ENCODE results near the gene ONECUT3. TPM values are rescaled to one million over a fixed set of nuclear protein-coding genes. Genes with fewer than 3 reads are reported as not detected.

The ONECUT3 gene
- total and polyA plus RNA-seq, 4 experiments from 2014 or later: not detected

DNA sequence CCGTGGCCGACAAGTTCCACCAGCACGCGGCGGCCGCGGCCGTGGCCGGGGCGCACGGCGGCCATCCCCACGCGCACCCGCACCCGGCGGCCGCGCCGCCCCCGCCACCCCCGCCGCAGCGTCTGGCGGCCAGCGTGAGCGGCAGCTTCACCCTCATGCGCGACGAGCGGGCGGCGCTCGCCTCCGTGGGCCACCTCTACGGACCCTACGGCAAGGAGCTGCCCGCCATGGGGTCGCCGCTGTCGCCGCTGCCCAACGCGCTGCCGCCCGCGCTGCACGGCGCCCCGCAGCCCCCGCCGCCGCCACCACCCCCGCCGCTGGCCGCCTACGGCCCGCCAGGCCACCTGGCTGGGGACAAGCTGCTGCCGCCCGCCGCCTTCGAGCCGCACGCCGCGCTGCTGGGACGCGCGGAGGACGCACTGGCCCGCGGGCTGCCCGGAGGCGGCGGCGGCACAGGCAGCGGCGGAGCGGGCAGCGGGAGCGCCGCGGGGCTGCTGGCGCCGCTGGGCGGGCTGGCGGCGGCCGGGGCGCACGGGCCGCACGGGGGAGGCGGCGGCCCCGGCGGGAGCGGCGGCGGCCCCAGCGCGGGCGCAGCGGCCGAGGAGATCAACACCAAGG, 821 bp downstream of the ONECUT3 start:
- Mint-ChIP-seq H3K9me3 (peaks cover 0 to 2% (median 0%) of the 10 kb centered on the region in 8 donors), H3K4me3 (no peak overlapping the region), H3K36me3 (no peaks in the 10 kb centered on the region), H3K4me1 (peaks cover 7 to 26% (median 9%) of the 10 kb centered on the region in 4 donors), H3K27ac (no peak overlapping the region), H3K27me3 (peaks cover 31 to 34% of the 10 kb centered on the region in 2 donors)
- H3K27ac ChIP-seq (ENCODE audit: low read depth, low read length): no peak overlapping the region
- no peak overlapping the region for H3K4me3 ChIP-seq (ENCODE audit: low read length in 2 of 2)
- CTCF ChIA-PET (ENCODE audit: partially characterized antibody): no interaction called here
- peaks cover 23% of the 10 kb centered on the region for H3K4me1 ChIP-seq (ENCODE audit: insufficient read depth, low read length)
- H3K27me3 ChIP-seq (ENCODE audit: insufficient read depth, low read length): peaks cover 64% of the 10 kb centered on the region
- H3K9me3 ChIP-seq (ENCODE audit: control insufficient read depth in 1 of 2, low read length in 2 of 2): no peaks in the 10 kb centered on the region
- no peaks in the 10 kb centered on the region for H3K36me3 ChIP-seq (ENCODE audit: insufficient read depth, low read length)
- DNase-seq: peak in 1 of 5 donors; percentile 13
- POLR2A ChIA-PET (ENCODE audit: partially characterized antibody): no interaction called here
- intact Hi-C loops (cut with micrococcal nuclease): no loop called here

DNA sequence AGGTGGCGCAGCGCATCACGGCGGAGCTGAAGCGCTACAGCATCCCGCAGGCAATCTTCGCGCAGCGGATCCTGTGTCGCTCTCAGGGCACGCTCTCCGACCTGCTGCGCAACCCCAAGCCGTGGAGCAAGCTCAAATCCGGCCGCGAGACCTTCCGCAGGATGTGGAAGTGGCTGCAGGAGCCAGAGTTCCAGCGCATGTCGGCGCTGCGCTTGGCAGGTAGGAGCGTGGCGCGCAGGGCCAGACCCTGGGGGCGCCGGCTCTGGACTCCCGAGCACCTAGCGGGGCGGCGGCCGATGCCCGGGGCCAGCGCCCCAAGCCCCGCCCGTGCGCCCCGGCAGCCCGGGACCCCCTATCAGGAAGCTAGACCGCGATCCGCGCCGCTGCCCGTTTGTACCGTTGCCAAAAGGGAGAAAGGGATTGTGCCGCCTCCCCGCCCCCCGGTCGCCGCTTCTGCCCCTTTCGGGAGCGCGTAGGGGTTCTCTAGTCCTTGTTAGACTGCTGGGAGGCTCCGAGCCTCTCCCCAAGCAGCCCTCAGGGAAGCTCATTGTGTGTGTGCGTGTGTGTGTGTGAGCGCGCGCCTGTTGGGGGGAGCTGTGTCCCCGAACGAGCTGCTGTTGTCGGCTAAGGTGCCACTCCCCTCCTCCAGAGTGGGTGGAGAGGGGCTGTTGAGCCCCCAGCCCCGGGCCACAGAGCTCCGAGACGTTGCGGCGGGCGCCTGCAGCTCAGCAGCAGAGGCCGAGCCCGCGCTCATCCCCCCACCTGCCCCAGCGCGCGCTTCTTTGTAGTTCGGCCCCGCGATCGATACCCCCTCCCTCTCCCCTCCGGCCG, 1.5 kb downstream of the ONECUT3 start:
- Histone ChIP-seq H3K4me3 (ENCODE audit: low read length in 2 of 2) (no peak overlapping the region), H3K36me3 (ENCODE audit: insufficient read depth, low read length) (no peaks in the 10 kb centered on the region), H3K9me3 (ENCODE audit: control insufficient read depth in 1 of 2, low read length in 2 of 2) (no peaks in the 10 kb centered on the region), H3K27me3 (ENCODE audit: insufficient read depth, low read length) (peaks cover 66% of the 10 kb centered on the region), H3K27ac (ENCODE audit: low read depth, low read length) (no peak overlapping the region), H3K4me1 (ENCODE audit: insufficient read depth, low read length) (peaks cover 15% of the 10 kb centered on the region)
- ChIA-PET POLR2A (ENCODE audit: partially characterized antibody) (no interaction called here), CTCF (ENCODE audit: partially characterized antibody) (no interaction called here)
- Mint-ChIP-seq H3K27ac (peak overlapping the region in 1 of 7 donors; percentile 60), H3K4me1 (peaks cover 7 to 26% (median 9%) of the 10 kb centered on the region in 4 donors), H3K4me3 (peak overlapping the region in 3 of 8 donors; percentile 8 to 29 (median 8)), H3K9me3 (peaks cover 0 to 2% (median 0%) of the 10 kb centered on the region in 8 donors), H3K27me3 (peaks cover 31 to 33% of the 10 kb centered on the region in 2 donors), H3K36me3 (no peaks in the 10 kb centered on the region)
- intact Hi-C loops (cut with micrococcal nuclease): no loop called here
- DNase-seq: peak in 1 of 5 donors; percentile 19

DNA sequence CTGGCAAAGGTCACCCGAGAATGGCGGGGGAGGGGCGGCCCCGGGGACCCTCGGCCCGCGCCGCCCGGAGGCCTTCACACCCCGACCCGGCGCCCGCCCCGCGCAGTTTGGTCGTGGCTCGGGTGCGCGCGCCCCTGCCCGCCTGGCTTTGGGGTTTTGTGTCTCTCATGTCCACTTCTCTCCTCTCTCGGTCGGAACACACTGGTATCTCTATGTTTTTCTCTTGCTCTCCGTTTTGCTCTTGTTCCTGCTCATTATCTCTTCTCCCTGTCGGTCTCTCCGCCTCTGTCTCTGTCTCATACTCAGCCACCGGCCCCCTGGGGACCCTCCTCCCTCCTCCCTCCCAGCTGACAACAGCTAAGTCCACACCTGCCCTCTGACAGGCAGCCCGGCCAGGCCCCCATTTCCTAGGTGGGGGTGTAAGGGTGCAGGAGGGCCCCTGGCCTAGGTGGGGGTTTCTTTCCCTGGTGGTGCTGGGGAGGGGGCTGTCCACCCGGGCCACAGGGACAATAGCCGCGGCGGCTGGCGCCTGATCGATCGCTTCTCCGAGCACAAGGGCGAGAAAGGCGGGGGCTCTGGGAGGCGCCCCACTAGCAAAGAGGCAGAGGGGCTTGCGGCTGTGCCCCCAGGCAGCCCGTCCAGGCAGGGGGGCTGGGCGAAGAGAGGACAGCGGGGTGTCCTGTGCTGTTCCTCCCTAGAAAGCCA, 2.3 kb downstream of the ONECUT3 start:
- intact Hi-C loops (cut with micrococcal nuclease): no loop called here
- H3K4me1 Mint-ChIP-seq: peaks cover 3 to 19% (median 5%) of the 10 kb centered on the region in 4 donors
- ChIA-PET CTCF (ENCODE audit: partially characterized antibody) (no interaction called here), POLR2A (ENCODE audit: partially characterized antibody) (no interaction called here)
- Histone ChIP-seq H3K27ac (ENCODE audit: low read depth, low read length) (no peak overlapping the region), H3K27me3 (ENCODE audit: insufficient read depth, low read length) (peaks cover 58% of the 10 kb centered on the region), H3K4me1 (ENCODE audit: insufficient read depth, low read length) (peaks cover 8% of the 10 kb centered on the region), H3K4me3 (ENCODE audit: low read length in 2 of 2) (no peak overlapping the region), H3K9me3 (ENCODE audit: control insufficient read depth in 1 of 2, low read length in 2 of 2) (no peaks in the 10 kb centered on the region), H3K36me3 (ENCODE audit: insufficient read depth, low read length) (no peaks in the 10 kb centered on the region)
- DNase-seq: peak in 1 of 5 donors; percentile 28
- peak overlapping the region in 5 of 8 donors; percentile 49 to 82 (median 67) for H3K4me3 Mint-ChIP-seq
- no peaks in the 10 kb centered on the region for H3K36me3 Mint-ChIP-seq
- H3K27ac Mint-ChIP-seq: peak overlapping the region in 3 of 7 donors; percentile 48 to 69 (median 60)
- H3K27me3 Mint-ChIP-seq: peaks cover 27 to 28% of the 10 kb centered on the region in 2 donors
- peaks cover 0 to 2% (median 0%) of the 10 kb centered on the region in 8 donors for H3K9me3 Mint-ChIP-seq

DNA sequence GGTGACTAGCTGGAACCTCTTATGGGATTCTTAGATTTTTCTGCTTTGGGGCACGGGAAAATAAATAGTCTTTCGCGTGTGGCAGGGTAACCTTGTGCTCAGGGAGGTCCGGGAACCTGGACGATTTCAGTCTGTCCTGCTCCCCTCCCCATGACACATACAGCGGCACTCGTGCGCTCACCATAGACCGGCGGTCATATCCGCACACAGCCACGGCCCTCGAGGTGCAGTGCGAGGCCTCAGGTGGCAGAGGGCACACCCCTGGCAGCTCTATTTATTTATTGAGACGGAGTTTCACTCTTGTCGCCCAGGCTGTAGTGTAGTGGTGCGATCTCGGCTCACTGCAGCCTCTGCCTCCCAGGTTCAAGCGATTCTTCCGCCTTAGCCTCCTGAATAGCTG, 3.0 kb downstream of the ONECUT3 start:
- H3K27ac ChIP-seq (ENCODE audit: low read depth, low read length): no peak overlapping the region
- DNase-seq: peak in 1 of 5 donors; percentile 13
- no peaks in the 10 kb centered on the region for H3K36me3 Mint-ChIP-seq
- H3K4me3 ChIP-seq (ENCODE audit: low read length in 2 of 2): no peak overlapping the region
- peaks cover 0 to 2% (median 0%) of the 10 kb centered on the region in 8 donors for H3K9me3 Mint-ChIP-seq
- H3K4me1 Mint-ChIP-seq: peaks cover 3 to 17% (median 5%) of the 10 kb centered on the region in 4 donors
- no peaks in the 10 kb centered on the region for H3K9me3 ChIP-seq (ENCODE audit: control insufficient read depth in 1 of 2, low read length in 2 of 2)
- peaks cover 5% of the 10 kb centered on the region for H3K4me1 ChIP-seq (ENCODE audit: insufficient read depth, low read length)
- H3K27me3 Mint-ChIP-seq: peaks cover 26 to 31% of the 10 kb centered on the region in 2 donors
- POLR2A ChIA-PET (ENCODE audit: partially characterized antibody): no interaction called here
- intact Hi-C loops (cut with micrococcal nuclease): no loop called here
- H3K27me3 ChIP-seq (ENCODE audit: insufficient read depth, low read length): peaks cover 52% of the 10 kb centered on the region
- H3K4me3 Mint-ChIP-seq: peak overlapping the region in 1 of 8 donors; percentile 30
- CTCF ChIA-PET (ENCODE audit: partially characterized antibody): no interaction called here
- no peaks in the 10 kb centered on the region for H3K36me3 ChIP-seq (ENCODE audit: insufficient read depth, low read length)
- H3K27ac Mint-ChIP-seq: peak overlapping the region in 1 of 7 donors; percentile 71

DNA sequence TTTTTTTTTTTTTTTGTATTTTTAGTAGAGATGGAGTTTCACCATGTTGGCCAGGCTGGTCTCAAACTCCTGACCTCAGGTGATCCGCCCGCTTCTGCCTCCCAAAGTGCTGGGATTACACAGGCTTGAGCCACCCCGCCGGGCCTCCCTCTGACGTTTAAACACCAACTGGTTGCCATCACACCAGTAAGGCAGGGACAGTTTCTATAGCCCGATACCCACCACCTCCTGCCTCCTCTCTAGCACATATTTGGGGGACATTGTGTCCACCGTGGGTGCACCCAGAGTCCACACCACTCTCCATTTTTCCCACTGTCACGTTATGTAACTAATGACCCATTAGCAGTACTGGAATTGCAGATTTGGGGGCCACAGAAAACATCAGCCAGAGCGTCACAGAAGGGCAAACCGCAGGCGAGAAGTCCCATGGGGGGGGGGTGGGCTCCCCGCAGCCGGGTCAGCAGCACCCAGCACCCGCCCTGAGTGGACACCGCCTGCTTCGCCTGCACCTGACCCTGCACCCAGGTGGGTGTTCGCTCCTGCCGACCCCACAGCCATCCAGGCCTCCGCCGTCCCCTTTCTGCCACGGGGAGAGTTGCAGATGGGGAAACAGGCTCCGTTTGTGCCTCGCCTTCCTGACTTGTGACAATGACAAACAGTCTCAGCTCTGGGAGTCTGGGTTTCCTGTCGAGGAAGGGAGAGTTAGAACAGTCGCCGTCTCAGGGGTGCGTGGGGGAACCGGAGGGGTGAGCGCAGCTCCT, 3.6 kb downstream of the ONECUT3 start:
- Mint-ChIP-seq H3K27ac (peak overlapping the region in 2 of 7 donors; percentile 35 to 71), H3K27me3 (peaks cover 26 to 31% of the 10 kb centered on the region in 2 donors), H3K4me1 (peaks cover 0 to 11% (median 4%) of the 10 kb centered on the region in 4 donors), H3K9me3 (peaks cover 0 to 2% (median 0%) of the 10 kb centered on the region in 8 donors), H3K4me3 (peak overlapping the region in 3 of 8 donors; percentile 12 to 67 (median 30)), H3K36me3 (no peaks in the 10 kb centered on the region)
- H3K27me3 ChIP-seq (ENCODE audit: insufficient read depth, low read length): peaks cover 47% of the 10 kb centered on the region
- H3K27ac ChIP-seq (ENCODE audit: low read depth, low read length): no peak overlapping the region
- CTCF ChIA-PET (ENCODE audit: partially characterized antibody): no interaction called here
- H3K9me3 ChIP-seq (ENCODE audit: control insufficient read depth in 1 of 2, low read length in 2 of 2): no peaks in the 10 kb centered on the region
- H3K4me3 ChIP-seq (ENCODE audit: low read length in 2 of 2): no peak overlapping the region
- H3K36me3 ChIP-seq (ENCODE audit: insufficient read depth, low read length): no peaks in the 10 kb centered on the region
- H3K4me1 ChIP-seq (ENCODE audit: insufficient read depth, low read length): peaks cover 5% of the 10 kb centered on the region
- peak in 1 of 5 donors; percentile 27 for DNase-seq
- intact Hi-C loops (cut with micrococcal nuclease): no loop called here
- POLR2A ChIA-PET (ENCODE audit: partially characterized antibody): no interaction called here

DNA sequence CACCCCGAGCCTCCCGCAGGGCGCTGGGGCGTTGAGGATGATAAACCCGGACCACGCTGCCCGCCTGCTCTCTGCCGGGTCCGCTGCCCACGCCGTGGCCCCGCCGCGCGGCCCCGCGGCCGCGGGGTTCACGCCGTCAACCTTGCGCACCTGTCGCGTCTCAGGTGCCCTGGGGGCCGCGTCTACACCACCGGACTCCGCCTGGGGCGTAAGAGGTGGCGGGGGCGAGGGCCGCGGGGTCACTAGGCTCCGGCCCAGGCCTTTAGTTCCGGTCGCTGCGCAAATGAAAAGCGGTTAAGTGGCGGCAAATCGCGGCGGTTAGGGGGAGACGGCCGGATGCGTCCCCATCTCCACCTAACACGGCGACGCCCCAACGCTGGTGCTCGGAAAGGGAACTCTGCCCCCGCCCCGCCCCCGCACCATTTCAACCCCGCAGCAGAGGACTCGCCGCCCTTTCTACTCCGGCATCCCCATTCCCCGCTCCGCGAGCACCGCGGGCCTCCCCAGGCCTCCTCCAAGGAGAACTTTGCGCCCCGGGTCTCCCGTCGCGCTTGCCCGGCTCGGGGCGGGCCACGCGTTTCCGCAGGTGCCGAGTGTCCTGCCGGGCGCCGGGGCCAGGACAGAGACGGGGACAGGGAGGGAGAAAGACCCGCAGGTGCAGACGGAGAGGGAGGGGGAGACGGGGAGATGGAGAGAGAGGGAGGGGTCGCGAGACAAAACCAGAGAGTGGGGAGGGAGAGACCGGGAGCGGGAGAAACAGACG, 4.3 kb downstream of the ONECUT3 start:
- ChIA-PET POLR2A (ENCODE audit: partially characterized antibody) (no interaction called here), CTCF (ENCODE audit: partially characterized antibody) (no interaction called here)
- Mint-ChIP-seq H3K27ac (no peak overlapping the region), H3K4me3 (no peak overlapping the region), H3K27me3 (peaks cover 24 to 29% of the 10 kb centered on the region in 2 donors), H3K36me3 (no peaks in the 10 kb centered on the region), H3K4me1 (peaks cover 0 to 11% (median 4%) of the 10 kb centered on the region in 4 donors), H3K9me3 (peaks cover 0 to 2% (median 0%) of the 10 kb centered on the region in 8 donors)
- peaks cover 5% of the 10 kb centered on the region for H3K4me1 ChIP-seq (ENCODE audit: insufficient read depth, low read length)
- peaks cover 39% of the 10 kb centered on the region for H3K27me3 ChIP-seq (ENCODE audit: insufficient read depth, low read length)
- no peak overlapping the region for H3K4me3 ChIP-seq (ENCODE audit: low read length in 2 of 2)
- peak in 1 of 5 donors; percentile 4 for DNase-seq
- H3K27ac ChIP-seq (ENCODE audit: low read depth, low read length): no peak overlapping the region
- H3K36me3 ChIP-seq (ENCODE audit: insufficient read depth, low read length): no peaks in the 10 kb centered on the region
- no peaks in the 10 kb centered on the region for H3K9me3 ChIP-seq (ENCODE audit: control insufficient read depth in 1 of 2, low read length in 2 of 2)
- intact Hi-C loops (cut with micrococcal nuclease): no loop called here

Data from CD4-positive, alpha-beta memory T cell (primary cell).